Activated T-cell treated with anti-CD3 and anti-CD28 coated beads for 1 hour (primary cell): ENCODE measurements around the gene LMAN2L.

ENCODE experiments used
- DNase-seq: peaks from one replicate; pipeline ENCODE4 v3.0.0-alpha.2; 2020; ENCODE audit warnings: low read depth

LMAN2L gene

GRCh38 chr2:96739633-96740428 lies at the start of gene LMAN2L:
Gene LMAN2L, minus strand, starts transcription at chr2:96740064. Its CDS starts 24 bp downstream, at chr2:96740040.
- DNase-seq, result peak; percentile 95

- DNase-seq, result no peak
Observed at GRCh38 chr2:96789245-96789617, 49.4 kb upstream of the LMAN2L start.

- DNase-seq, result no peak
Observed at GRCh38 chr2:96788442-96789244, 48.8 kb upstream of the LMAN2L start.

GRCh38 chr2:96787411-96787810 lies 47.5 kb upstream of the LMAN2L start:
- no peak for DNase-seq

- DNase-seq, result no peak
Observed at GRCh38 chr2:96783388-96783787, 43.5 kb upstream of the LMAN2L start.

GRCh38 chr2:96775160-96775559 lies 35.3 kb upstream of the LMAN2L start:
- DNase-seq, result no peak

GRCh38 chr2:96773922-96774321 lies 34.1 kb upstream of the LMAN2L start:
- no peak for DNase-seq

GRCh38 chr2:96772903-96773671 lies 33.2 kb upstream of the LMAN2L start:
- DNase-seq, result no peak

- no peak for DNase-seq
Observed at GRCh38 chr2:96771796-96772618, 32.1 kb upstream of the LMAN2L start.

- DNase-seq, result no peak
Observed at GRCh38 chr2:96770442-96771202, 30.8 kb upstream of the LMAN2L start.

GRCh38 chr2:96769814-96770213 lies 29.9 kb upstream of the LMAN2L start:
- DNase-seq, result no peak

- DNase-seq, result no peak
Observed at GRCh38 chr2:96768083-96768561, 28.3 kb upstream of the LMAN2L start.

- DNase-seq, result no peak
Observed at GRCh38 chr2:96767135-96767871, 27.4 kb upstream of the LMAN2L start.

- DNase-seq, result no peak
Observed at GRCh38 chr2:96764253-96764637, 24.4 kb upstream of the LMAN2L start.

GRCh38 chr2:96763511-96764252 lies 23.8 kb upstream of the LMAN2L start:
- DNase-seq, result no peak

- DNase-seq, result no peak
Observed at GRCh38 chr2:96762529-96763311, 22.9 kb upstream of the LMAN2L start.

GRCh38 chr2:96760986-96761832 lies 21.3 kb upstream of the LMAN2L start:
- DNase-seq, result peak; percentile 55
